ENCODE results near the gene DLL3.
"Not testable (repeated sequence)": the region's sequence is repeated elsewhere in the genome, so short reads cannot be mapped to it uniquely, and the experiment has no call there.

DLL3 gene

GRCh38 chr19:39498798-39499642 is at the start of gene DLL3:
DLL3 (plus strand) TSS chr19:39498947; CDS start chr19:39498975, 28 bp downstream.
- no peak for DNase-seq (ENCODE audit: low read depth)

- DNase-seq (ENCODE audit: low read depth), result no peak
Observed at GRCh38 chr19:39449116-39449797, 49.5 kb upstream of the DLL3 start.

GRCh38 chr19:39451257-39451656 is 47.5 kb upstream of the DLL3 start:
- DNase-seq (ENCODE audit: low read depth), result not testable (repeated sequence)

- DNase-seq (ENCODE audit: low read depth), result no peak
Observed at GRCh38 chr19:39463403-39463802, 35.3 kb upstream of the DLL3 start.

- DNase-seq (ENCODE audit: low read depth), result no peak
Observed at GRCh38 chr19:39465956-39466747, 32.6 kb upstream of the DLL3 start.

- no peak for DNase-seq (ENCODE audit: low read depth)
Observed at GRCh38 chr19:39467941-39468340, 30.8 kb upstream of the DLL3 start.

- DNase-seq (ENCODE audit: low read depth), result no peak
Observed at GRCh38 chr19:39469036-39469435, 29.7 kb upstream of the DLL3 start.

- DNase-seq (ENCODE audit: low read depth), result no peak
Observed at GRCh38 chr19:39469567-39469966, 29.2 kb upstream of the DLL3 start.

GRCh38 chr19:39470724-39471339 is 27.9 kb upstream of the DLL3 start:
- DNase-seq (ENCODE audit: low read depth), result no peak

- no peak for DNase-seq (ENCODE audit: low read depth)
Observed at GRCh38 chr19:39471756-39472536, 26.8 kb upstream of the DLL3 start.

- DNase-seq (ENCODE audit: low read depth), result no peak
Observed at GRCh38 chr19:39472746-39473442, 25.9 kb upstream of the DLL3 start.

- DNase-seq (ENCODE audit: low read depth), result no peak
Observed at GRCh38 chr19:39473443-39473960, 25.2 kb upstream of the DLL3 start.

GRCh38 chr19:39474139-39474620 is 24.6 kb upstream of the DLL3 start:
- no peak for DNase-seq (ENCODE audit: low read depth)

- no peak for DNase-seq (ENCODE audit: low read depth)
Observed at GRCh38 chr19:39475748-39476147, 23.0 kb upstream of the DLL3 start.

GRCh38 chr19:39479319-39479801 is 19.4 kb upstream of the DLL3 start:
- DNase-seq (ENCODE audit: low read depth), result not testable (repeated sequence)

- no peak for DNase-seq (ENCODE audit: low read depth)
Observed at GRCh38 chr19:39479916-39480315, 18.8 kb upstream of the DLL3 start.

GRCh38 chr19:39480337-39481228 is 18.2 kb upstream of the DLL3 start, which contains the start of gene TIMM50:
TIMM50 (plus strand) TSS chr19:39480838; CDS start chr19:39480854, 16 bp downstream.
- DNase-seq (ENCODE audit: low read depth), result peak; percentile 65

GRCh38 chr19:39481229-39481545 is 17.6 kb upstream of the DLL3 start:
- DNase-seq (ENCODE audit: low read depth), result no peak

- no peak for DNase-seq (ENCODE audit: low read depth)
Observed at GRCh38 chr19:39481676-39482075, 17.1 kb upstream of the DLL3 start.
